K562 (cell line): ENCODE results near the gene MTG2. TPM values are rescaled to one million over a fixed set of nuclear protein-coding genes. Genes with fewer than 3 reads are reported as not detected.

ENCODE experiments used
- ATAC-seq: fragments of 200-7000 bp; cut with Tn5 transposase; 3 replicates; pipeline ENCODE4 v1.9.1; 2020; ENCODE audit warnings: moderate library complexity
- BruUV-seq: library from RNA; stranded (reverse); fragments of 400-500 nt; replicated peaks from 2 replicates; lab custom pipeline; 2021; lab: Mats Ljungman, UMichigan
- CTCF ChIA-PET: fragments of 300-600 bp; formaldehyde crosslinking; extraction: SDS; loops from one replicate; lab custom pipeline; 2021; ENCODE audit warnings: low intra/inter-chr PET ratio; lab: Yijun Ruan, JAX
- POLR2A ChIA-PET: fragments of 300-600, 350-650 bp; sonication (Branson Sonifier 250); formaldehyde crosslinking; extraction: SDS; loops from one replicate; lab custom pipeline; 2021; ENCODE audit warnings: antibody characterized with exemption, inconsistent platforms; lab: Yijun Ruan, JAX
- DNase-seq, 4 experiments: peaks; one replicate each; pipeline versions ENCODE4 v3.0.0 to v3.0.0-alpha.2; 2011 to 2018; ENCODE audit warnings: low spot score in 3 of 4, mixed read lengths in 3 of 4; ENCODE audit errors: extremely low read depth in 1 of 4
- FAIRE-seq: peaks from 2 replicates; lab custom pipeline; 2011; peaks lifted over from hg19 to GRCh38; lab: Jason Lieb, UNC
- H2AFZ ChIP-seq: 2 replicates; pipeline ENCODE4 v1.6.0; 2011; ENCODE audit warnings: low read depth, low read length, control low read depth, inconsistent platforms
- H3K27ac ChIP-seq: fragments of 200-600 bp; 3 replicates; pipeline ENCODE4 v1.8.0; 2011; ENCODE audit warnings: low read depth, mild to moderate bottlenecking, control low read depth, inconsistent platforms, low read length, moderate library complexity, mixed read lengths; ENCODE audit errors: extremely low read depth
- H3K27me3 ChIP-seq, 2 experiments: fragments of 300-600 bp in 1 of 2; 2 replicates in 1 of 2; 3 replicates in 1 of 2; pipeline versions ENCODE4 v1.6.0 to v1.8.0; 2011; ENCODE audit warnings: inconsistent platforms in 2 of 2, low read length in 2 of 2, mild to moderate bottlenecking in 1 of 2, mixed read lengths in 1 of 2, moderate library complexity in 1 of 2; ENCODE audit not compliant: control insufficient read depth in 2 of 2, insufficient read depth in 2 of 2
- H3K36me3 ChIP-seq: fragments of 300-600 bp; 3 replicates; pipeline ENCODE4 v1.8.0; 2011; ENCODE audit warnings: mild to moderate bottlenecking, low read length, inconsistent platforms; ENCODE audit not compliant: control insufficient read depth, insufficient read depth
- H3K4me1 ChIP-seq, 2 experiments: fragments of 200-600 bp in 1 of 2; replicated peaks in 1 of 2; 2 replicates in 1 of 2; 3 replicates in 1 of 2; pipeline versions ENCODE4 v1.5.1 to v1.8.0; 2011; ENCODE audit warnings: inconsistent platforms in 2 of 2, low read length in 2 of 2, mild to moderate bottlenecking in 1 of 2, mixed read lengths in 1 of 2, moderate library complexity in 1 of 2; ENCODE audit not compliant: control insufficient read depth in 2 of 2, insufficient read depth in 2 of 2
- H3K4me2 ChIP-seq: 2 replicates; pipeline ENCODE4 v1.6.1; 2011; ENCODE audit warnings: low read length, control low read depth, inconsistent platforms, mixed read lengths; ENCODE audit not compliant: insufficient read depth
- H3K4me3 ChIP-seq: fragments of 200-600 bp; sonication (generic), shearing (Covaris generic); 2 replicates; pipeline ENCODE4 v1.5.1; 2016; ENCODE audit warnings: control low read depth, inconsistent platforms
- H3K79me2 ChIP-seq: fragments of 200-600 bp; 3 replicates; pipeline ENCODE4 v1.8.0; 2011; ENCODE audit warnings: low read length, inconsistent platforms; ENCODE audit not compliant: control insufficient read depth, insufficient read depth
- H3K9ac ChIP-seq, 2 experiments: 2 replicates each; pipeline versions ENCODE4 v1.6.0 to v1.6.1; 2011; ENCODE audit warnings: low read depth in 2 of 2, low read length in 2 of 2, control low read depth in 1 of 2, inconsistent platforms in 1 of 2, mild to moderate bottlenecking in 1 of 2, mixed read lengths in 1 of 2; ENCODE audit not compliant: insufficient read depth in 1 of 2
- H3K9me1 ChIP-seq: one replicate; pipeline ENCODE4 v1.6.0; 2011; ENCODE audit warnings: inconsistent platforms, mild to moderate bottlenecking, low read length, moderate library complexity; ENCODE audit not compliant: control insufficient read depth, insufficient read depth
- H3K9me3 ChIP-seq: replicated peaks from 2 replicates; pipeline ENCODE4 v1.5.1; 2011; ENCODE audit warnings: low read depth, low read length, inconsistent platforms; ENCODE audit not compliant: control insufficient read depth, insufficient read depth
- H4K20me1 ChIP-seq: replicated peaks from 2 replicates; pipeline ENCODE4 v1.6.1; 2011; ENCODE audit warnings: low read length, inconsistent platforms, mixed read lengths; ENCODE audit not compliant: control insufficient read depth, insufficient read depth
- BDP1 ChIP-seq: IDR thresholded peaks from 3 replicates; pipeline ENCODE4 v1.6.1; 2011; ENCODE audit not compliant: insufficient read length, insufficient read depth
- CHD1 ChIP-seq: fragments of 200-600 bp; sonication (generic); IDR thresholded peaks from one replicate; pipeline ENCODE4 v1.6.1; 2012; ENCODE audit warnings: mild to moderate bottlenecking, moderate library complexity, low read length, inconsistent platforms
- CHD4 ChIP-seq: fragments of 200-600 bp; sonication (generic); IDR thresholded peaks from 3 replicates; pipeline ENCODE4 v1.6.1; 2012; ENCODE audit warnings: low read depth, mild to moderate bottlenecking, mixed read lengths, low read length, inconsistent platforms; ENCODE audit not compliant: insufficient read depth, insufficient replicate concordance, poor library complexity, severe bottlenecking
- DDX20 ChIP-seq: fragments of 450-650 bp; IDR thresholded peaks from 2 replicates; pipeline ENCODE4 v1.6.1; 2016; ENCODE audit warnings: missing genetic modification characterization, low read depth, mild to moderate bottlenecking, missing compliant biosample characterization, moderate library complexity
- HNRNPUL1 ChIP-seq: fragments of 200-400 bp; formaldehyde crosslinking; IDR thresholded peaks from 2 replicates; pipeline ENCODE4 v1.6.1; 2017; ENCODE audit warnings: low read length
- LCOR ChIP-seq: sonication (generic); formaldehyde crosslinking; IDR thresholded peaks from 2 replicates; pipeline ENCODE4 v1.8.0; 2022; ENCODE audit warnings: mild to moderate bottlenecking, missing genetic modification reagents
- MEF2D ChIP-seq: conservative IDR thresholded peaks from 2 replicates; pipeline ENCODE4 v1.6.1; 2016; ENCODE audit warnings: low read depth, missing genetic modification characterization, missing compliant biosample characterization
- POLR3G ChIP-seq: IDR thresholded peaks from 2 replicates; pipeline ENCODE4 v1.6.1; 2011; ENCODE audit not compliant: insufficient read length, insufficient replicate concordance; ENCODE audit errors: extremely low read depth
- RBFOX2 ChIP-seq: fragments of 200-400 bp; formaldehyde crosslinking; IDR thresholded peaks from 2 replicates; pipeline ENCODE4 v1.6.1; 2017; ENCODE audit warnings: low read depth, mild to moderate bottlenecking, low read length, moderate library complexity
- SNAPC5 ChIP-seq: fragments of 250-450 bp; sonication (Bioruptor Pico); IDR thresholded peaks from 2 replicates; pipeline ENCODE4 v1.8.0; 2021; ENCODE audit warnings: moderate library complexity, mild to moderate bottlenecking, inconsistent platforms
- SRSF1 ChIP-seq: fragments of 200-400 bp; formaldehyde crosslinking; IDR thresholded peaks from 2 replicates; pipeline ENCODE4 v1.6.1; 2017; ENCODE audit warnings: mild to moderate bottlenecking, low read depth, low read length, moderate library complexity
- SRSF7 ChIP-seq: fragments of 200-400 bp; formaldehyde crosslinking; optimal IDR thresholded peaks from 2 replicates; pipeline ENCODE3; 2017; ENCODE audit warnings: mild to moderate bottlenecking, low read depth, low read length
- TAF9B ChIP-seq: fragments of 450-650 bp; IDR thresholded peaks from 2 replicates; pipeline ENCODE4 v1.6.1; 2018; ENCODE audit warnings: mild to moderate bottlenecking; ENCODE audit not compliant: partially characterized antibody
- XRCC5 ChIP-seq: fragments of 200-400 bp; formaldehyde crosslinking; IDR thresholded peaks from 2 replicates; pipeline ENCODE4 v1.6.1; 2017; ENCODE audit warnings: low read depth, mild to moderate bottlenecking, low read length
- ZNF12 ChIP-seq: sonication (generic); formaldehyde crosslinking; IDR thresholded peaks from 2 replicates; pipeline ENCODE4 v1.4.0; 2020; ENCODE audit warnings: mild to moderate bottlenecking, missing genetic modification reagents
- ZNF3 ChIP-seq: fragments of 250-450 bp; sonication (Bioruptor Pico); IDR thresholded peaks from 2 replicates; pipeline ENCODE4 v1.5.0; 2021; ENCODE audit warnings: mild to moderate bottlenecking, moderate library complexity
- ZNF431 ChIP-seq: sonication (generic); formaldehyde crosslinking; IDR thresholded peaks from 2 replicates; pipeline ENCODE4 v1.8.0; 2022; ENCODE audit warnings: mild to moderate bottlenecking, missing genetic modification reagents
- WGBS: fragments of 100-300 bp; shearing (Covaris generic); methylation state at CpG from one replicate; pipeline ENCODE4 v1.1.6; 2016; ENCODE audit warnings: low coverage, mixed read lengths; ENCODE audit not compliant: insufficient coverage; ENCODE audit errors: missing lambda C conversion rate; 5-methylcytosine and 5-hydroxymethylcytosine counted together
- in situ Hi-C: fragments of 300-500 bp; cut with MboI; formaldehyde crosslinking; loops from 4 replicates; pipeline ENCODE4 v1.15.0; 2018; ENCODE audit warnings: inconsistent platforms, mixed read lengths
- intact Hi-C: fragments of 100-400 bp; cut with micrococcal nuclease; formaldehyde crosslinking; loops from 2 replicates; pipeline ENCODE4 v1.14.2; 2022
- polyA plus RNA-seq, 8 experiments: library from polyadenylated mRNA; depleted of rRNA in 4 of 8; stranded (reverse) in 5 of 8; unstranded in 3 of 8; fragments of >200 nt; fragmentation: Nextera tagmentation in 2 of 8; fragmentation: Illumina TruSeq in 1 of 8; extraction: Ambion mirVana in 2 of 8; extraction: Trizol in 1 of 8; gene quantifications; 2 replicates each; pipeline versions ENCODE4 v1.2.1 to v1.2.3, GENCODE V29; 2011 to 2014; ENCODE audit warnings: inconsistent platforms in 1 of 8, missing spikeins in 1 of 8
- total RNA-seq, 7 experiments: library from RNA; depleted of rRNA in 6 of 7; stranded (reverse); fragments of >200 nt in 6 of 7; fragmentation: Illumina TruSeq in 2 of 7; extraction: Trizol in 2 of 7; gene quantifications; 2 replicates each; pipeline versions ENCODE4 v1.2.1 to v1.2.3, GENCODE V29; 2011 to 2021; ENCODE audit warnings: low replicate concordance in 1 of 7

Gene MTG2
- total and polyA plus RNA-seq, 9 of the 15 experiments (the other 6 are each of a cell fraction or from before 2014, with no cell fraction given), result 8.7 to 67.5 (median 44.5) TPM

DNA sequence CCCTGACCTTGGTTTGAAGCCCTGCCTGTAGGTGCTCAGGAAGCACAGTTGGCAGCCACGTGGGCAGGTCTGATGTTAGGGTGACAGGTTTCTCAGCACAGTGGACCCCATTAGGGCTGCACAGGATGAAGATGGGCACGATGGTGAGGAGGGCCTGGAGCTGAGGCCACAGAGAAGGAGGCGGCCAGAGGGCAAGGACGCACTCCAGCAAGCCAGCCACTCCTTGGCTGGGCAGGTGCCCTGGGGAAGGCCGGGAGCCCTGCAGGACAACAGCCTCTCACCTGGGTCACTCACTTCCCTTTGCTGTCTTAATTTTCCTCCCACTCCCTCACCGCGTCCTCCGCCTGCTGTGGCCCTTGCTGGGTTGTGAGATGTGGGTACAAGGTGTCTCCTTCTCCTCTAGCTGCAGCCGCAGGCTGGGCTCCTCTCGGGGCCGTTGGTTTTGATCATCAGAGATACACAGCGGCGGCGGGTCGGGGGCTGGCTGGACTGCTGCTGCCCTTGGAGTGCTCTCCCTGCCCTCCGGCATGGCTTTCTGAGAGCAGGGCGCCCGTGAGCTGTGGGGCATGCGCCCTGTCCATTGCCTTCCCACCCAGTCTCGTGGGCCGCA, 61.2 kb downstream of the MTG2 start:
- Histone ChIP-seq H3K27me3 (no peaks in the 10 kb centered on the region), H4K20me1 (peaks cover 66% of the 10 kb centered on the region), H3K4me3 (no peak overlapping the region), H3K9me1 (no peaks in the 10 kb centered on the region), H3K4me1 (peaks cover 2 to 43% of the 10 kb centered on the region in 2 experiments; a peak in 3 of 5 replicates), H3K9ac (peak overlapping the region in 1 of 2 experiments; percentile 59; a peak in 1 of 4 replicates), H3K27ac (no peak overlapping the region), H2AFZ (no peak overlapping the region), H3K9me3 (no peaks in the 10 kb centered on the region), H3K79me2 (peaks cover 46% of the 10 kb centered on the region), H3K36me3 (peaks cover 18% of the 10 kb centered on the region; the same call in 2 of the 3 replicates), H3K4me2 (no peak overlapping the region)
- BruUV-seq, result no TSS peak
- CTCF ChIA-PET, result no interaction called here
- POLR2A ChIA-PET, result interaction anchor here (0.5 to 0.6 kb wide), 3 partner anchors 9 to 139 kb away, joined by 3 to 4 read pairs (median 3); no protein-coding TSS in a partner anchor
- no peak for DNase-seq
- ATAC-seq, result no peak
- WGBS, result 79% methylated on average over 15 of the region's 21 CpGs
- in situ Hi-C loops (no loop called here), intact Hi-C loops (no loop called here)
- no peak for TF ChIP-seq BDP1
- peak; percentile 24; the same call in 1 of the 2 replicates for TF ChIP-seq RBFOX2
- TF ChIP-seq CHD1, result no peak
- FAIRE-seq, result no peak

DNA sequence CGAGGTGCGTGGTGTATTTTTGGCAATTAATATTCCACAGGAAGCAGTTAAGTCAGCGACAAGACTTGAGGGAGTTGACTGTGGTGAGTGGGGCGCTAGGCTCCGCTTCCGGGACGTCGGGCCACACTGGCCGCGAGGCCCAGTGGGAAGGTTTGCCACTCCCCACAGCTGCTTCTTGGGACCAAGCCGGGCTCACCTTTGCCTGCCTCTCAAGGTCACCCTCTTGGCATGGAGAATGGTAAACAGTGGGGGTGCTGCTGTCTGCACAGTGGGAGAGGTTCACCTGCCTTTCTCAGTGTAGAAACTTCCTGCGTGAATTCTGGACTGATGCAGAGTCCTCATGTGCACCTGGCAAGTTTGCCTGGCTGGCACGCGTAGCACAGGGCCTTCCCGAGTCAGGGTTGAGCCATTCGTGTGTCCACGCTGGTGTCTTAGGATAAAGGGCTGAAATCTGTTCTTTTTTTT, 61.8 kb downstream of the MTG2 start:
- DNase-seq, result no peak
- Histone ChIP-seq H3K4me1 (peaks cover 2 to 37% of the 10 kb centered on the region in 2 experiments; a peak in 3 of 5 replicates), H3K36me3 (peaks cover 18% of the 10 kb centered on the region; the same call in 2 of the 3 replicates), H3K79me2 (peaks cover 42% of the 10 kb centered on the region), H3K4me3 (no peak overlapping the region), H3K27me3 (no peaks in the 10 kb centered on the region), H3K9ac (0 out of 4 replicates have a peak overlapping the region, but pooled peaks of 1 of the 2 experiments have one; percentile 21), H3K27ac (no peak overlapping the region), H3K9me1 (no peaks in the 10 kb centered on the region), H2AFZ (no peak overlapping the region), H3K4me2 (no peak overlapping the region), H3K9me3 (no peaks in the 10 kb centered on the region), H4K20me1 (peaks cover 62% of the 10 kb centered on the region)
- BruUV-seq, result no TSS peak
- CTCF ChIA-PET, result no interaction called here
- POLR2A ChIA-PET, result interaction anchor here (0.5 to 1.4 kb wide), 3 partner anchors 16 to 73 kb away, joined by 3 to 5 read pairs (median 5); no protein-coding TSS in a partner anchor
- no peak for ATAC-seq
- 83% methylated on average over 17 of the region's 17 CpGs for WGBS
- no peak for FAIRE-seq
- intact Hi-C loops, result no loop called here
- in situ Hi-C loops, result no loop called here
- TF ChIP-seq TAF9B (no peak), POLR3G (no peak), ZNF431 (no peak), DDX20 (tag) (no peak), XRCC5 (no peak), SRSF1 (no peak), CHD4 (no peak), HNRNPUL1 (no peak), LCOR (CRISPR knock-in tag) (no peak), MEF2D (tag) (no peak), ZNF3 (no peak), SRSF7 (no peak), ZNF12 (CRISPR knock-in tag) (no peak), SNAPC5 (CRISPR knock-in tag) (no peak)
